IPS-18c (cell line): Measurements from ENCODE around the gene MAGOH.

Experiments
- H3K4me3 ChIP-seq: 2 replicates; pipeline ENCODE4 v1.7.0; 2013; ENCODE audit warnings: low read depth, mild to moderate bottlenecking, low read length, moderate library complexity; ENCODE audit not compliant: insufficient read depth
- H3K9me3 ChIP-seq: one replicate; pipeline ENCODE4 v1.6.1; 2013; ENCODE audit warnings: mild to moderate bottlenecking, low read length, moderate library complexity; ENCODE audit not compliant: control insufficient read depth, insufficient read depth

Gene MAGOH

DNA sequence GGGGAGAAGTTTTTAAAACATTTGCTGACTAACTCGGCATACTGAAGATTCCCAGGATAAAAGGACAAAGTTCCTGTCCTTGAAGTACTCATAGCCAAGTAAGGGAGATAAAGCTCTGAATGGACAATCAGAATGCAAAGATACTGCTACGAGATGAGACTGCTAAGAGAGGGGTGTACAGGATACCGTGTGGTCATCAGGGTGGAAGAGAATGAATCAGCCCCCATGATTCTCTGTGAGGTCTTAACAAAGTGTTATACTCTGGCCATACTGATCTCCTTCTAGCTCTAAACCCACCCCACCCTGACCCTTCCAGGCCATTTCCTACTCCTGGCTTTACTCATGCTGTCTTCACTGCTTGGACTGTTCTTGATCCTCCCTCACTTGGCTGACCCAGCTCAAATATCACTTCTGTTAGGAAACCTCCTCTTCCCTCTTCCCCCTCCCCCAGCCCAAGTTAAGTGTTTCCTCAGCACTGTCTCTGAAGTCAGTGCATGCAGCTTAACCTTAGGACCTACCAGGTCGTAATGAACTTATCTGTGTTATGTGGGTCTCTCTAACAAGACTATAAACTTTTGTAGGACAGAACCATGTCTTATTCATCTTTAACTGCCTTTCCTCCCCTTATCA, 15.8 kb upstream of the MAGOH start:
- no peaks in the 10 kb centered on the region for H3K9me3 ChIP-seq
- no peak overlapping the region for H3K4me3 ChIP-seq

DNA sequence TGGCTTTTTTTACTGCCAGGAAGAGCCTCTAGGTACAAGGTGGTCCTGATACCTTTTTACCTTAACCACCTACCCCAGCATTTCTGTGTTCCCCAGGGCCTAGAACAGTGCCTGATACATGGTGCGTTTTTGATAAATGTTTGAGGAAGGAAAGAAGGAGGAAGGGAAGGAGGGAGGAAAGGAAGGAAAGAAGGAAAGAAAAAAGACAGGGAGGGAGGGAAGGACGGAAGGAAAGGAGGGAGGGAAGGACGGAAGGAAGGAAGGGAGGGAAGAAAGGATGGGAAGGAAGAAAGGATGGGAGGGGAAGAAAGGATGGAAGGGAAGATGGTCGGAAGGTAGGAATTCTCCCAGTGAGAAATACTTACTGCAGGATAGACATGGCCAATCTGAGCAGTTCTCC, 12.0 kb upstream of the MAGOH start:
- no peak overlapping the region for H3K4me3 ChIP-seq
- no peaks in the 10 kb centered on the region for H3K9me3 ChIP-seq

DNA sequence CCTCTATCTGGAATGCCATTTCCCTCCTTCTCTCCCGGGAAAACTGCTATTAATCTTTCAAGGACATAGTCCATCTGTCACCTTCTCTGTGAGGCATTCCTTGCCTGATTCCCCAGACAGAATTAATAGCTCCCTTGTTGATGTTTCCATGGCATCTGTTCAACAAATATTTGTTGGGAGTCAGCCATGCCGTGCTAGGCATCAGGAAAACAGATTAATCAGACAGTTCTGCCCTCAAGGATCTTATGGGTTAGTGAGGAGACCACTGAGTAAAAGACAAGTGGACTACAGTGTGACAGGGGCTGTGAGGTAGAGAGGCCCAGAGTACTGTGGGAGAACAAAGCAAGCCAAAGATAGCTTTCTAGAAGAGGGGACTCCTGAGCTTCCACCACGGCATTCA, 11.4 kb upstream of the MAGOH start:
- no peak overlapping the region for H3K4me3 ChIP-seq
- no peaks in the 10 kb centered on the region for H3K9me3 ChIP-seq

DNA sequence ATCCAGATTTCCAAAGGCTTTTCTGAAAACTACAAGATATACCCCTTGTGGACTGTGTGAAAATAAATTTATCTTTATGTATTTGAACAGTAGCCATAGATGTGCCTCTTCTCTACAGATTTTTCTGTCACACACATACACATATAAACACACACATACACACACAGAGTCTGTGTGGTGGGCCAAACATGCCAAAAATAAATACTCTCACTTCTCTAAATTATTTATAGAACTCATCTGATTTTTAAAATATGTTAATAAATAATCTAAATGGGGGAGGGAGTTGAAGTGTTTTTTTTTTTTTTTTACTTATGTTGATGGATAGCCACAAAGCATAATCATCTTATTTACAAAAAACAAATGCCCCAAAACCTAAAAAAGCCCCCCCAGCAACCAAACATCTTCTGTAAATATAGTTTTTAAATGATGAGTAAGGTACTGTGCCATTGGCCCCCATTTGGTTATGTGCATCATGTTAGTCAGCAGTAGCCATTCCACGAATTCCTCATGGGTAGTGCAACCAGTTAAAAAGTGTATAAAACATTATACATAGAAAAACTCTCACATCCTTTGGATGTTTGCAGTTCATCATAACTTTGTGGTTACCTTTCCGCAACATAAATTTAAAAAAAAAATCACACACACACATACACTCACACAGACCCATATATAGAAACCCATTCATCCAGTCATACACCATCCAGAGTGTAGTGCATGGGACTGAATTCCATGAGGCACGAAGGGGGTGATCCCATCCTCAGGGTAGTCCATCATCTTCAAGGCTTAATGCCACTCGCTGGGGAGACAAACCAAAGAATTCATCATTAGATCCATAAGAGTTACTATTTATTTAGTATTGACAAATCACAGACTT, 8.2 kb upstream of the MAGOH start:
- Histone ChIP-seq H3K4me3 (no peak overlapping the region), H3K9me3 (no peaks in the 10 kb centered on the region)

DNA sequence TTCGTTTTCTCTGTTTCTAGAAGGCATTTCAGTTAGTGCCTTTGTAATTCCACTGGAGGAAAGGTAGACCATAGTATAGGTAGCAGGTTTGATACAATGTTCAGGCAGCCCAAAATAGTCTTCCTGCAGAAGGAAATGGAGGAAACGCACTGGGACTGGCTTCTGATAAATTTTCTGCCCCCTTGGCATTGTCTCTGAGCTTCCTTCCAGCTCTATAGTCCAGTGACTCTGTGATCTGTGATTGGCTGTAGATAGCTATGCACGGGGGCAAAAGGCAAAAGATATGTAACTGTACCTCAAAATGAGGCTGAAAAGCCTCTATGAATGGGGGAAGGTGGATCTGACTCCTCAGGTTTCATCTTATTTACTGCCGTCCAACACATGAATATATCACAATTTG, 5.8 kb upstream of the MAGOH start:
- Histone ChIP-seq H3K4me3 (no peak overlapping the region), H3K9me3 (no peaks in the 10 kb centered on the region)

DNA sequence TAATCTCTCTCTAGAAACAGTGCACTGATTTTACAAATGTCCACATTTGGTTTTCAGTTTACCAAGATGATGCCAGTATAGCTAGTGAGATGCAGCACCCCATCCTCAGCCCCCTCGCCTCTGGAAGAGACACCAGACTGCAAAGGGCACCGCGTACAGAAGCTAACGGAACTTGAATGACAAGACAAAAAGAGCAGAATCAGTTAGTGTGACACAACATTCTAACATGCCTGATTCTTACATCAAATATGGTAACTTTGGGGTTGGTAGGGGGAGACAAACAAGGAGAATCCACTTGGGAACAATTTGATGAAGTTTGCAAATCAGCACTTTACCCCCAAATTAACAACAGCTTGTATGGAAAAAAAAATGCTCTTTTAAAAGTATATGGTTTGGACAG, 4.1 kb upstream of the MAGOH start:
- H3K4me3 ChIP-seq = no peak overlapping the region
- H3K9me3 ChIP-seq = no peaks in the 10 kb centered on the region

DNA sequence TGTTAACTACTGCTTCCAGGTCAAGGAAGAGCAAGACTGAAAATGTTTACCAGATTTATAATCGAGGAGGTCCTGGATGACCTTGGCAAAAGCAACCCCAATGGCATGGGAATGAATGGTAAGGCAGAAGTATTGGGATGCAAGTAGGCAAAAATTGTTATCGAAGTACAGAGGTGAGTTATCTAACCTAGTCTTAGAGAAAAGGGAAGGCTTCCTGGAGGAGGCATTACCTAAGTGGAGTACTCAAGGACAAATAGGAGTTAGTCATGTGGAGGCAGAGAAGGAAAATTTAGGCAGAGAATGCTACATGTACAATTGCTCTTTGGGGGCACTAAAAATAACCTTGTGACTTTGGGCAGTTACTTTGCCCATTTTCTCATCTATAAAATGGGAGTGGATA, 3.5 kb upstream of the MAGOH start:
- Histone ChIP-seq H3K4me3 (no peak overlapping the region), H3K9me3 (no peaks in the 10 kb centered on the region)

DNA sequence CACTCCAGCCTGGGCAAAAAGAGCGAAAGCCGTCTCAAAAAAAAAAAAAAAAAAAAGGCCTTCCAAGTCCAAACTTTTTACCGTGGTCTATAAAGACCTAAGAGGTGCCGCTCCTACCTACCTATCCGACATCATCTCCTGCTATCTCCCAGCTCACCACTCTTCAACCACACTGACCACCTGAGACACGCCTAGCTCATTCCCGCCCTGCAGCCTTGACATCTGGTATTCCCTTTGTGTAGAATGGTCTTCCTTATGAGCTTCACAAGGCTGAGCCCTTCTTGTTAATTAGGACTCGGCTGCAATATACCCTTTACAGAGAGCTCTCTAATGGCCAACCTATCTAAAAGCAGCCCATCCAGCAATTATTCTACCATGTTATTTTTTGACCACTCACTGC, 680 bp downstream of the MAGOH start:
- peak overlapping the region; percentile 99 for H3K4me3 ChIP-seq
- H3K9me3 ChIP-seq = no peaks in the 10 kb centered on the region

DNA sequence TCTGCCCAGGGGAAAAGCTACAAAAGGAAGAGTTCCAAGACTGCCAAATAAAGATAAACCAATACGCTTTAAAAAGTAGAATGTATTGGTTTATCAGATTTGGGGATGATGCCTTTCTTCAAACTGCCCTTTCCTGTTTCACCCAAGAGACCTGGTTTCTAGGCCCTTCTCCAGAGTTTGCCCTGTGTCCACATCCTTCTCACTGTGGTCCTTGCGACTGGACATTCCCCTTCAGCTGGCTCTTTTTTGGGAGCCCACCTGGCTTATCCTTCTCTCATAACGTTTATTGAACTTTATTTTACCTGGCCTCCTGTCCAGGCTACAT, 17.4 kb downstream of the MAGOH start:
- H3K4me3 ChIP-seq = peak overlapping the region; percentile 99
- H3K9me3 ChIP-seq = no peaks in the 10 kb centered on the region

DNA sequence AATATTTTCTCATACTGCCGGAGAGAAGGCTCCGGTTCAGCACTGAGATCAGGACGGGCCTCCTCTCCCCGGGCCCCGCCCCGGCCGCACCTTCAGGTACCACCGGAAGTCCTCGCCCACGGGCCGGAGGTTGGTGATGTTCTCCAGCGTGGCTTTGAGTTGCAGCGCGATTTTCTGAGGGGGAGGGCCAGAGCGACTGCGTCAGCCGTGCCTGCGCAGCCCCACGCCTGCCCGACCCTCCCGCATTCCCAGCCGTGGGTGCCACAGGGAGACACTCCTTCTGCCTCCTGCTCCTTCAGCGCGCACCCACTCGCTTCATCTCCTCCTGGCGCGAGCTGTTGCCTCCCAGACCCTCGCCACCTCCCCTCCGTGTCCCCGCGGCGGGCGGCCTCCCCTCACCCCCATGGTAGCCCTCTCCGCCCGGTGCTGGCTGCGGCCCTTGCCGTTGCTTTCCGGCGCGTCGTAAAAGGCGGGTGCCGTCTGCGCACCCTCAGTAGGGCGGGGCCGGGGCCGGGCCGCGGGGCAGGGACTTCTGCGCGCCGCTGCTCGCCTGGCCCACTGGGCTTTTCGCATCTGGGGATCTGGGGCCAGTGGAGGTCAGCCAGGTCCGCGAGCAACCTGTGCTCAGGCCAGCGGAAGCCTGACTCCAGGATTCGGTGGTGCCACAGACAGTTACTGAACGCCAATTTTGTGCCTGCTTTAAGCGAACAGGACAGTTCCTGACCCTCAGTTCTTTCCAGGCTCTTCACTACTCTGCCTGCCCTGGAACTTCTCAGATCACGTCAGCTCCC, 18.0 kb downstream of the MAGOH start, which contains the start of gene CZIB:
TSS of gene CZIB (minus strand) at position 464 of the 791 bp plus-strand sequence. CDS start at position 405, 59 bp downstream.
- H3K4me3 ChIP-seq = peak within 1 kb of the TSS; percentile 99
- H3K9me3 ChIP-seq = no peaks in the 10 kb centered on the region

DNA sequence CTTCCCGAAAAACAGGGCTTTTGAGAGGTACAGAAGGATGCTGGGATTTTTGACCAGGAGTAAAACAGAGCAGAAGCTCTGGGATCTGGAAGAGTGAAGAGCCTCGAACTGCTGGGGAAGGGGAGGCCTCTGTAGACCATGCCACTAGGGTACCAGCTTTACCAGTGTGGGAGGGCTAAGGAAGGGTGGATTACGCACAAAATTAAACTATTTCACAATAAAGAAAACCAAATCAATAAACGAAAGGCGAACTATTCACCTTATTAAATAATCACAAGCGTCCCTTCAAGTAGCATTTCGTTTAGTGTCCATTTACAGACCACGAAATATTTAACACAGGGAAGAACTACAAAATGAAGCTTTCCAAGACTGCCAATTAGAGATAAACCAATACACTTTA, 18.6 kb downstream of the MAGOH start:
- peak overlapping the region; percentile 99 for H3K4me3 ChIP-seq
- no peaks in the 10 kb centered on the region for H3K9me3 ChIP-seq

DNA sequence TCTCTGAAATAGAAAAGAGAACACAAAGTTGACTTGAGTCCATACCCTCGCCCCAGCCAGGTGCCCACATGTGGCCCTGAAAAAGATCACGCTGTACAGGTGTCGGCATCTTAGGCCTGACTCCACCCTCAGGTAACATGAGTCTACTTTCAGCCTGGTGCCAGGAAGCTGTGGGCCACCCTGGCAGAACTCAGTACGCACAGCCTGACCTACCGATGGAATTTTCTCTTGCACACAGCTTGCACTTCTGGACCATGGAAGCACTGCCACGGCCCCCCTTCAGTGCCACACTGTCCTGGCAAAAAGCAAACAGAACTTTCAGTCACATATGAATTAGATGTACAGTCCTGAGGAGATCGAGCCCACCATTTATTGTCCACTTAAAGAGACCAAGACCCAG, 20.1 kb downstream of the MAGOH start:
- Histone ChIP-seq H3K4me3 (no peak overlapping the region), H3K9me3 (no peaks in the 10 kb centered on the region)

DNA sequence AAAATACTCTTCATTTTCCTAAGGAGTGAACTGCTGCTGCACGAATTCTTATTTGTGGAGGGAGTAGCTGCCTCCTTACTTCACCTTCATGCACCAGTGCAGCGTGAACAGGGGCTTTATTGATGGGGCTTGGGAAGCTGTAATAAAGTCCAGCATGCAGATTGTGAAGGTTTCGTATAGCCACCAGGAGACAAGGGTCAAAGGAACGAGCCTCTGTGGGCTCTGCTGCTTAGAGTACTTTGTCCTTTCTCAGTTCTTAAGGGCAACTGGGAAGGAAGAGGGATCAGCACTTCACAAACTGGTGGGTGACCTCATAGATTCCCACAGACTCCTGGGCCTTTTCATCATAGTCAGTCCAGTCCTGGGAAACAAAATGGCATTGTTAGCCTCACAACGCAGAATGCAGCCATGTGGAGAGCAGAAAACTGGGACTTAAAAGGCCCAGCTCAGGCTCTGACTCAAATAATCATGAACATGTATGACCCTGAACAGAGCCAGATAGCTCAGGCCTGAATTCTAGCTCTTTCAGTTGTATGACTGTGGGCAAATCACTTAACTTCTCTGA, 23.9 kb downstream of the MAGOH start:
- Histone ChIP-seq H3K9me3 (no peaks in the 10 kb centered on the region), H3K4me3 (no peak overlapping the region)

DNA sequence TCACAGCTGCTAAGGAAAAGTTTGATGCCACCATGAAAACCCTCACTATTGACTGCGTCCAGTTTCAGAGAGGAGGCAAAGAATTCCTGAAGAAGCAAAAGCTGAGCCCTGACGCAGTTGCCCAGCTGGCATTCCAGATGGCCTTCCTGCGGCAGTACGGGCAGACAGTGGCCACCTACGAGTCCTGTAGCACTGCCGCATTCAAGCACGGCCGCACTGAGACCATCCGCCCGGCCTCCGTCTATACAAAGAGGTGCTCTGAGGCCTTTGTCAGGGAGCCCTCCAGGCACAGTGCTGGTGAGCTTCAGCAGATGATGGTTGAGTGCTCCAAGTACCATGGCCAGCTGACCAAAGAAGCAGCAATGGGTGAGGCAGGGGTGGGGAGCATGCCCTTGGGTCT, 27.4 kb downstream of the MAGOH start:
- no peak overlapping the region for H3K4me3 ChIP-seq
- peaks cover 10% of the 10 kb centered on the region for H3K9me3 ChIP-seq

DNA sequence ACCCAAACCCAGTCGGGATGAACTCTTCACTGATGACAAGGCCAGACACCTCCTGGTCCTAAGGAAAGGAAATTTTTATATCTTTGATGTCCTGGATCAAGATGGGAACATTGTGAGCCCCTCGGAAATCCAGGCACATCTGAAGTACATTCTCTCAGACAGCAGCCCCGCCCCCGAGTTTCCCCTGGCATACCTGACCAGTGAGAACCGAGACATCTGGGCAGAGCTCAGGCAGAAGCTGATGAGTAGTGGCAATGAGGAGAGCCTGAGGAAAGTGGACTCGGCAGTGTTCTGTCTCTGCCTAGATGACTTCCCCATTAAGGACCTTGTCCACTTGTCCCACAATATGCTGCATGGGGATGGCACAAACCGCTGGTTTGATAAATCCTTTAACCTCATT, 28.0 kb downstream of the MAGOH start:
- Histone ChIP-seq H3K4me3 (no peak overlapping the region), H3K9me3 (peaks cover 15% of the 10 kb centered on the region)

DNA sequence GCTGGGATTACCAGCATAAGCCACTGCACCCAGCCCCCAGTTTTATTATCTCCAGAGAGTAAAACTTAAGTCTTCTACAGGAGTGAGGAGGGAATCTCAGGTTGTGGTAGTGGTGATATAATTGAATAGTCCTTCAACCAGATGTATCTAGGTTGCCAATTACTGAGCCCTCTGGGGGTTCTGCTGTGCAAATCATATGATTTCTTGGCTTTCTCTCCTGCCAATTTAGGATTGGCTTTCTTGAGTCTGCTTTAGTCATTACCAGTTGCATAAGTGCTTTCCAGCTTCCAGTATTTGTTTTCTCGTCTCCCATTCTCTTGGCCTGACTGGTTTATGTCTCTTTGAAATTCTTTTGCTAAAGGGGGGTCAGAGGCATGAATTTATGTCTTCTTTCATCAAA, 30.6 kb downstream of the MAGOH start:
- H3K4me3 ChIP-seq = no peak overlapping the region
- peaks cover 15% of the 10 kb centered on the region for H3K9me3 ChIP-seq

DNA sequence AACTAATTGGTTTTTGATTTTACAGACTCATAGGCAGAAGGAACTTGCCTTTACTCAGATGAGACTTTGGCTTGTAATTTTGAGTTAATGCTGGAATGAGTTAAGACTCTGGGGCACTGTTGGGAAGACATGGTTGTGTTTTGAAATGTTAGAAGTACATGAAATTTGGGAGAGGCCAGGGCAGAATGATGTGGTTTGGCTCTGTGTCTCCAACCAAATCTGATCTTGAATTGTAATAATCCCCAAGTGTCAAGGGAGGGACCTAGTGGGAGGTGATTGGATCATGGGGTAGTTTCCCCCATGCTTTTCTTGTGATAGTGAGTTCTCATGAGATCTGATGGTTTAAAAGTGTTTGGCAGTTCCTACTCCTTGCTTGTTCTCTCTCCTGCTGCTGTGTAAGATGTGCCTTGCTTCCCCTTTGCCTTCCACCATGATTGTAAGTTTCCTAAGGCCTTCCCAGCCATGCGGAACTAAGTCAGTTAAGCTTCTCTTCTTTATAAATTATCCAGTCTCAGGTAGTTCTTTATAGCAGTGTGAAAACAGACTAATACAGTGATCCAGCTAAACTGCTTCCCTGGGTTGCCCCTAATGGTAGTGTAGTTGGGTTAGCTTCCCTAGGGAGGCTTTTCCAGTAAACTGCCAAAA, 31.5 kb downstream of the MAGOH start:
- H3K9me3 ChIP-seq = peaks cover 15% of the 10 kb centered on the region
- no peak overlapping the region for H3K4me3 ChIP-seq
